Right atrium auricular region (tissue), 2 donors: Measurements from ENCODE around the gene ISCU. TPM values are rescaled to one million over a fixed set of nuclear protein-coding genes. Genes with fewer than 3 reads are reported as not detected.

Experiments used
- DNase-seq: peaks from one replicate; pipeline ENCODE4 v3.0.0-alpha.2; 2019; ENCODE audit warnings: low spot score
- H3K27ac ChIP-seq, 2 donors: fragments of 200-600 bp; sonication (generic); 1 replicate in 1 of 2; 2 replicates in 1 of 2; pipeline ENCODE4 v1.5.1; 2016 to 2019
- H3K27me3 ChIP-seq, 2 donors: fragments of 200-600 bp; sonication (generic); one replicate each; pipeline versions ENCODE4 v1.5.1 to v1.6.0; 2017 to 2019
- H3K36me3 ChIP-seq: fragments of 200-600 bp; sonication (generic); one replicate; pipeline ENCODE4 v1.5.1; 2016
- H3K4me1 ChIP-seq, 2 donors: fragments of 200-600 bp; sonication (generic); one replicate each; pipeline versions ENCODE4 v1.5.1 to v1.6.0; 2017 to 2019
- H3K4me3 ChIP-seq, 2 donors: fragments of 200-600 bp; sonication (generic); 1 replicate in 1 of 2; 2 replicates in 1 of 2; pipeline ENCODE4 v1.5.1; 2017 to 2019; ENCODE audit warnings: mild to moderate bottlenecking in 1 of 2, moderate library complexity in 1 of 2
- H3K9me3 ChIP-seq, 2 donors: fragments of 200-600 bp; sonication (generic); one replicate each; pipeline ENCODE4 v1.5.1; 2019
- CTCF ChIP-seq, 2 donors: fragments of 200-600 bp; sonication (generic); IDR thresholded peaks; one replicate each; pipeline ENCODE4 v1.5.1; 2019; ENCODE audit warnings: antibody characterized with exemption in 2 of 2
- total RNA-seq, 2 donors: library from RNA; depleted of rRNA; stranded (reverse); fragments of >200 nt; gene quantifications; one replicate each; pipeline ENCODE4 v1.1.0, GENCODE V29; 2016

The ISCU gene
- total RNA-seq, 2 donors from 2014 or later = 421 to 433 TPM

DNA sequence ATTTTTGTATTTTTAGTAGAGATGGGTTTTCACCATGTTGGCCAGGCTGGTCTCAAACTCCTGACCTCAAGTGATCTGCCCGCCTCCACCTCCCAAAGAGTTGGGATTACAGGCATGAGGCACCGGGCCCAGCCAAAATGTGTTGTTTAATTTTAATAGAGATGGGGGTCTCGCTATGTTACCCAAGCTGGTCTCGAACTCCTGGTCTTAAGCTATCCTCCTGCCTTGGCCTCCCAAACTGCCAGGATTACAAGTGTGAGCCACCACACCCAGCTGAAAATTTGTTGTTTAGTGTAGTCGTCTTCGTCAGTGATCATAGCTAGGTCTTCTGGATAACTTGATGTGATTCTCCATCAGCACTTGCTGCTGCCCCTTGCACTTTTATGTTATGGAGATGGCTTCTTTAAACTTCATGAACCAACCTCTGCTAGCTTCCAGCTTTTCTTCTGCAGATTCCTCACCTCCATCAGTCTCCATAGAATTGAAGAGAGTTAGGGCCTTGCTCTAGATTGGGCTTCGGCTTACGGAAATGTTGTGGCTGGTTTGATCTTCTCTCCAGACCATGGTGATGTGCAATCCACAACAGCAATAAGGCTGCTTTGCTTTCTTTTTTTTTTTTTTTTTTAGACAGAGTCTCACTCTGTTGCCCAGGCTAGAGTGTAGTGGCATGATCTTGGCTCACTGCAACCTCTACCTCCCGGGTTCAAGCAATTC, 13.0 kb downstream of the ISCU start:
- no peaks in the 10 kb centered on the region for H3K9me3 ChIP-seq
- H3K4me3 ChIP-seq = no peak overlapping the region
- no peaks in the 10 kb centered on the region for H3K27me3 ChIP-seq
- DNase-seq = no peak
- TF ChIP-seq CTCF (IDR thresholded peaks at IDR 0.05) = no peak
- no peak overlapping the region for H3K27ac ChIP-seq
- no peaks in the 10 kb centered on the region for H3K36me3 ChIP-seq
- peaks cover 0 to 23% of the 10 kb centered on the region in 2 donors for H3K4me1 ChIP-seq

DNA sequence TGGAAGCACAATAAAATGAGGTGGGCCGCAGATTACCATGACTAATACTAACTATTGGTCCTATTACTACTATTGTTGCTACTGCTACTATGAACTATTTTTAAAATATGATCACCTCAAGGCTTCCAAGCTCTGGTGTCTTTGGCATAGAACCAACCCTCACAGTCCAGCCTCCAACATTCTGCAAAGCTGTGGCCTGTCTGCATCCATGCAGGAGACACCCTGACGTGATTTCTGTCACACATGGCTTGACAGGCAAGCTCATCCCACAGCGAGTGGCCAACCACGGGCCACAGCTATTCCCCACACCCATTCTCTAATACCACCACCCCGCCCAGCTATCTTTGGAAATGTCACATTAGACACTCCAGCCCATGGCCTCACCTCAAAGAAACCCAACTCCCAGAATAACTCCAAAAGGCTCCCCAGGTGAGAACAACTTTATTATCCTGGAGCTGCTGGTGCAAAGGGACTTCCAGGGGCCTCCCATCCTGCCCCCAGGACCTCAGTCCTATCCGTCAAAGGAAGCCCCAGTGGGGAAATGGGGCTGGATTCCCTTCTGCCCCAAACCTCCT, 14.4 kb downstream of the ISCU start:
- TF ChIP-seq CTCF (IDR thresholded peaks at IDR 0.05) = no peak
- H3K36me3 ChIP-seq = no peaks in the 10 kb centered on the region
- no peaks in the 10 kb centered on the region for H3K9me3 ChIP-seq
- peaks cover 0 to 20% of the 10 kb centered on the region in 2 donors for H3K4me1 ChIP-seq
- H3K27ac ChIP-seq = no peak overlapping the region
- H3K4me3 ChIP-seq = no peak overlapping the region
- no peaks in the 10 kb centered on the region for H3K27me3 ChIP-seq
- DNase-seq = no peak

- H3K27me3 ChIP-seq = no peaks in the 10 kb centered on the region
- no peak overlapping the region for H3K27ac ChIP-seq
- TF ChIP-seq CTCF (IDR thresholded peaks at IDR 0.05) = no peak
- H3K36me3 ChIP-seq = no peaks in the 10 kb centered on the region
- H3K4me3 ChIP-seq = no peak overlapping the region
- H3K9me3 ChIP-seq = no peaks in the 10 kb centered on the region
- DNase-seq = no peak
- peaks cover 0 to 20% of the 10 kb centered on the region in 2 donors for H3K4me1 ChIP-seq
Measured at GRCh38 chr12:108577458-108577857, 15.1 kb downstream of the ISCU start.

- H3K4me1 ChIP-seq = peaks cover 0 to 20% of the 10 kb centered on the region in 2 donors
- H3K27ac ChIP-seq = no peak overlapping the region
- no peak for TF ChIP-seq CTCF (IDR thresholded peaks at IDR 0.05)
- no peak overlapping the region for H3K4me3 ChIP-seq
- H3K36me3 ChIP-seq = no peaks in the 10 kb centered on the region
- H3K9me3 ChIP-seq = no peaks in the 10 kb centered on the region
- DNase-seq = no peak
- no peaks in the 10 kb centered on the region for H3K27me3 ChIP-seq
Measured at GRCh38 chr12:108578264-108578663, 15.9 kb downstream of the ISCU start.

GRCh38 chr12:108578813-108579212, 16.4 kb downstream of the ISCU start:
- DNase-seq = no peak
- no peaks in the 10 kb centered on the region for H3K27me3 ChIP-seq
- H3K4me3 ChIP-seq = no peak overlapping the region
- no peak overlapping the region for H3K27ac ChIP-seq
- no peaks in the 10 kb centered on the region for H3K36me3 ChIP-seq
- peaks cover 0 to 20% of the 10 kb centered on the region in 2 donors for H3K4me1 ChIP-seq
- H3K9me3 ChIP-seq = no peaks in the 10 kb centered on the region
- TF ChIP-seq CTCF (IDR thresholded peaks at IDR 0.05) = no peak
